Gastrocnemius medialis (tissue), 4 donors: ENCODE data around the gene HUNK.

Experiments used
- CTCF ChIP-seq, 5 experiments: fragments of 450-650 bp in 3 of 5; fragments of 200-600 bp in 2 of 5; sonication (generic) in 2 of 5; IDR thresholded peaks in 4 of 5; conservative IDR thresholded peaks in 1 of 5; 1 replicate in 4 of 5; 2 replicates in 1 of 5; pipeline ENCODE4 v1.5.1; 2016 to 2019; ENCODE audit warnings: antibody characterized with exemption in 5 of 5, mild to moderate bottlenecking in 3 of 5, moderate library complexity in 3 of 5
- POLR2A ChIP-seq, 2 donors: fragments of 450-650 bp; IDR thresholded peaks; one replicate each; pipeline ENCODE4 v1.6.1; 2017; ENCODE audit warnings: antibody characterized with exemption in 2 of 2, mild to moderate bottlenecking in 2 of 2, moderate library complexity in 2 of 2

DNA sequence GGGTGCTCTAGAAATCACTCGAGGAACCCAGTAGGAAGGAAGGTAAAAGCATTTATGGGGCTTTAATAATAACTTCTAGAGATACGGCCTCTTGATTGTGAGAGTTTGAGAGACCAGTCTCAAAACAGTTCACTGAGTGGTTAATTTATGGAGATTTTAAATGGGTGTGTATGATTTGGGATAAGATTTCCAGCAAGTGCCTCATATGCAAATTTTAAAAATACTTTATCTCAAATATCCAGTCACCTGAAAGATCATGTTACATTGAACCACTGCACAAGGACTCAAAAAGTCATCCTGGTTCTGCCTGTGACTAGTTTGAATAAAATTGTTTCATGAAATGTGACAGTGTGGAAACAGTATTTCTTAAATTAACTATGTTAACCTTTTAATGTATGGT is 64.5 kb downstream of the HUNK start:
- TF ChIP-seq CTCF (IDR thresholded peaks at IDR 0.05 in 4 of 5, conservative IDR thresholded peaks at IDR 0.05 in 1 of 5) (no peak), POLR2A (IDR thresholded peaks at IDR 0.05) (no peak)
